HEK293 (cell line): Measurements from ENCODE around the gene IL17RC.

Experiments
- CTCF ChIA-PET: fragments of 350-600 bp; formaldehyde crosslinking; extraction: SDS; loops from one replicate; lab custom pipeline; 2021; ENCODE audit warnings: antibody characterized with exemption; lab: Yijun Ruan, JAX
- POLR2A ChIA-PET: fragments of 300-600 bp; formaldehyde crosslinking; extraction: SDS; loops from one replicate; lab custom pipeline; 2020; ENCODE audit warnings: antibody characterized with exemption, inconsistent platforms; lab: Yijun Ruan, JAX
- H3K27ac ChIP-seq: fragments of 200-500 bp; sonication (Bioruptor generic); 2 replicates; pipeline ENCODE4 v1.5.1; 2014; ENCODE audit warnings: low read depth, low read length, control low read depth, inconsistent platforms; ENCODE audit errors: extremely low read depth
- H3K36me3 ChIP-seq, 2 experiments: fragments of 200-500 bp in 1 of 2; sonication (Bioruptor generic) in 1 of 2; 1 replicate in 1 of 2; 2 replicates in 1 of 2; pipeline ENCODE4 v1.5.1; 2014 to 2017; ENCODE audit warnings: inconsistent platforms in 2 of 2, low read length in 2 of 2; ENCODE audit not compliant: control insufficient read depth in 2 of 2, insufficient read depth in 1 of 2
- H3K4me1 ChIP-seq: fragments of 200-500 bp; sonication (Bioruptor generic); 2 replicates; pipeline ENCODE4 v1.5.1; 2014; ENCODE audit warnings: mild to moderate bottlenecking, low read length, inconsistent platforms; ENCODE audit not compliant: control insufficient read depth, insufficient read depth
- H3K4me3 ChIP-seq: 2 replicates; pipeline ENCODE4 v1.5.1; 2011; ENCODE audit warnings: low read depth, mild to moderate bottlenecking, control low read depth, low read length, moderate library complexity
- H3K9me3 ChIP-seq: fragments of 200-500 bp; sonication (Bioruptor generic); 2 replicates; pipeline ENCODE4 v1.5.1; 2014; ENCODE audit warnings: low read depth, low read length, inconsistent platforms; ENCODE audit not compliant: control insufficient read depth, insufficient read depth
- ATF2 ChIP-seq: fragments of 450-650 bp; formaldehyde crosslinking; IDR thresholded peaks from 2 replicates; pipeline ENCODE4 v1.5.1; 2016; ENCODE audit warnings: missing biosample characterization, missing genetic modification characterization, low read depth
- BCL11A ChIP-seq: fragments of 450-650 bp; formaldehyde crosslinking; IDR thresholded peaks from 2 replicates; pipeline ENCODE4 v1.5.1; 2016; ENCODE audit warnings: low read depth, missing biosample characterization, missing genetic modification characterization
- CTCF ChIP-seq: fragments of 450-650 bp; formaldehyde crosslinking; IDR thresholded peaks from 2 replicates; pipeline ENCODE4 v1.5.1; 2016; ENCODE audit warnings: missing biosample characterization, missing genetic modification characterization
- IKZF3 ChIP-seq: fragments of 450-650 bp; IDR thresholded peaks from 2 replicates; pipeline ENCODE4 v1.5.0; 2018; ENCODE audit warnings: missing biosample characterization, mild to moderate bottlenecking, missing genetic modification characterization, moderate library complexity
- KLF9 ChIP-seq: fragments of 450-650 bp; formaldehyde crosslinking; IDR thresholded peaks from 2 replicates; pipeline ENCODE4 v1.5.1; 2016; ENCODE audit warnings: missing biosample characterization, missing genetic modification characterization, low read depth
- SCRT2 ChIP-seq: fragments of 450-650 bp; formaldehyde crosslinking; IDR thresholded peaks from 2 replicates; pipeline ENCODE4 v1.5.1; 2016; ENCODE audit warnings: missing biosample characterization, missing genetic modification characterization
- SETDB1 ChIP-seq: IDR thresholded peaks from one replicate; pipeline ENCODE4 v1.6.1; 2017; ENCODE audit warnings: mild to moderate bottlenecking, low read length, moderate library complexity, mixed read lengths; ENCODE audit not compliant: insufficient read length
- TRIM28 ChIP-seq: IDR thresholded peaks from 2 replicates; pipeline ENCODE4 v1.6.1; 2011; ENCODE audit warnings: low read length, control low read depth, borderline replicate concordance
- YY1 ChIP-seq: fragments of 450-650 bp; formaldehyde crosslinking; IDR thresholded peaks from 2 replicates; pipeline ENCODE4 v1.5.1; 2018; ENCODE audit warnings: missing biosample characterization, missing genetic modification characterization
- ZBTB17 ChIP-seq: fragments of 450-650 bp; formaldehyde crosslinking; IDR thresholded peaks from 2 replicates; pipeline ENCODE4 v1.5.1; 2016; ENCODE audit warnings: missing biosample characterization, missing genetic modification characterization
- ZBTB6 ChIP-seq: fragments of 450-650 bp; formaldehyde crosslinking; IDR thresholded peaks from 2 replicates; pipeline ENCODE4 v1.5.1; 2017; ENCODE audit warnings: missing biosample characterization, missing genetic modification characterization
- ZNF121 ChIP-seq: fragments of 450-650 bp; formaldehyde crosslinking; IDR thresholded peaks from 2 replicates; pipeline ENCODE4 v1.5.1; 2016; ENCODE audit warnings: missing biosample characterization, missing genetic modification characterization
- ZNF146 ChIP-seq: fragments of 450-650 bp; formaldehyde crosslinking; IDR thresholded peaks from 2 replicates; pipeline ENCODE4 v1.5.1; 2016; ENCODE audit warnings: missing biosample characterization, missing genetic modification characterization
- ZNF175 ChIP-seq: fragments of 450-650 bp; formaldehyde crosslinking; IDR thresholded peaks from 2 replicates; pipeline ENCODE4 v1.5.1; 2016; ENCODE audit warnings: missing biosample characterization, missing genetic modification characterization
- ZNF19 ChIP-seq: fragments of 450-650 bp; formaldehyde crosslinking; IDR thresholded peaks from 2 replicates; pipeline ENCODE4; 2016; ENCODE audit warnings: missing biosample characterization, missing genetic modification characterization, low read depth
- ZNF221 ChIP-seq: fragments of 450-650 bp; formaldehyde crosslinking; IDR thresholded peaks from 2 replicates; pipeline ENCODE4 v1.5.1; 2017; ENCODE audit warnings: missing biosample characterization, missing genetic modification characterization, borderline replicate concordance
- ZNF248 ChIP-seq: fragments of 450-650 bp; formaldehyde crosslinking; IDR thresholded peaks from 2 replicates; pipeline ENCODE4 v1.5.1; 2017; ENCODE audit warnings: missing biosample characterization, missing genetic modification characterization
- ZNF324 ChIP-seq: fragments of 450-650 bp; formaldehyde crosslinking; IDR thresholded peaks from 2 replicates; pipeline ENCODE4 v1.5.1; 2016; ENCODE audit warnings: missing biosample characterization, missing genetic modification characterization
- ZNF341 ChIP-seq: fragments of 450-650 bp; formaldehyde crosslinking; IDR thresholded peaks from 2 replicates; pipeline ENCODE4; 2016; ENCODE audit warnings: low read depth, missing biosample characterization, missing genetic modification characterization
- ZNF354C ChIP-seq: fragments of 450-650 bp; formaldehyde crosslinking; IDR thresholded peaks from 2 replicates; pipeline ENCODE4 v1.5.1; 2016; ENCODE audit warnings: missing biosample characterization, missing genetic modification characterization, low read depth, borderline replicate concordance
- ZNF404 ChIP-seq: fragments of 450-650 bp; formaldehyde crosslinking; IDR thresholded peaks from 2 replicates; pipeline ENCODE4 v1.5.1; 2017; ENCODE audit warnings: missing biosample characterization, missing genetic modification characterization
- ZNF426 ChIP-seq: fragments of 450-650 bp; formaldehyde crosslinking; IDR thresholded peaks from 2 replicates; pipeline ENCODE4 v1.5.1; 2017; ENCODE audit warnings: missing biosample characterization, missing genetic modification characterization, mild to moderate bottlenecking, inconsistent platforms, moderate library complexity
- ZNF501 ChIP-seq: fragments of 450-650 bp; formaldehyde crosslinking; IDR thresholded peaks from 2 replicates; pipeline ENCODE4 v1.5.1; 2016; ENCODE audit warnings: missing biosample characterization, missing genetic modification characterization
- ZNF514 ChIP-seq: fragments of 450-650 bp; formaldehyde crosslinking; IDR thresholded peaks from 2 replicates; pipeline ENCODE4 v1.5.1; 2016; ENCODE audit warnings: missing biosample characterization, missing genetic modification characterization
- ZNF548 ChIP-seq: fragments of 450-650 bp; formaldehyde crosslinking; IDR thresholded peaks from 2 replicates; pipeline ENCODE4 v1.5.1; 2016; ENCODE audit warnings: missing biosample characterization, missing genetic modification characterization
- ZNF624 ChIP-seq: fragments of 450-650 bp; formaldehyde crosslinking; IDR thresholded peaks from 2 replicates; pipeline ENCODE4 v1.5.1; 2017; ENCODE audit warnings: missing biosample characterization, missing genetic modification characterization
- ZNF629 ChIP-seq: fragments of 450-650 bp; formaldehyde crosslinking; IDR thresholded peaks from 2 replicates; pipeline ENCODE4 v1.5.1; 2017; ENCODE audit warnings: missing biosample characterization, missing genetic modification characterization
- ZNF639 ChIP-seq: fragments of 450-650 bp; formaldehyde crosslinking; IDR thresholded peaks from 2 replicates; pipeline ENCODE4 v1.5.1; 2016; ENCODE audit warnings: missing biosample characterization, missing genetic modification characterization
- ZNF701 ChIP-seq: fragments of 450-650 bp; formaldehyde crosslinking; IDR thresholded peaks from 2 replicates; pipeline ENCODE4 v1.5.1; 2016; ENCODE audit warnings: missing biosample characterization, missing genetic modification characterization
- ZNF792 ChIP-seq: fragments of 450-650 bp; formaldehyde crosslinking; IDR thresholded peaks from 2 replicates; pipeline ENCODE4 v1.5.1; 2016; ENCODE audit warnings: missing biosample characterization, missing genetic modification characterization
- TF ChIP-seq, protein P1 (sequence below): fragments of 450-650 bp; formaldehyde crosslinking; IDR thresholded peaks from 2 replicates; pipeline ENCODE4 v1.5.1; 2017; ENCODE audit warnings: missing biosample characterization, missing genetic modification characterization

The IL17RC gene

GRCh38 chr3:9932843-9933560 lies 16.1 kb downstream of the IL17RC start:
- peak overlapping the region; percentile 31 for H3K4me3 ChIP-seq
- peaks cover 6 to 45% of the 10 kb centered on the region in 2 experiments for H3K36me3 ChIP-seq
- CTCF ChIA-PET = interaction anchor here (0.6 to 2.3 kb wide), 17 partner anchors 9 to 1478 kb away, joined by 3 to 19 read pairs (median 4); partner anchors contain the start of genes IL17RC and JAGN1
- H3K27ac ChIP-seq = peak overlapping the region; percentile 95
- POLR2A ChIA-PET = interaction anchor here (0.6 to 3.9 kb wide), 33 partner anchors 8 to 340 kb away, joined by 3 to 33 read pairs (median 4); partner anchors contain the start of genes ARPC4, CAMK1, CIDEC and EMC3
- no peaks in the 10 kb centered on the region for H3K9me3 ChIP-seq
- H3K4me1 ChIP-seq = 0 out of 2 replicates have a peak, but pooled peaks cover 2% of the 10 kb centered on the region
- peak; percentile 46 for TF ChIP-seq KLF9 (tag by site-specific recombination)
- no peak for TF ChIP-seq ZNF175
- TF ChIP-seq ZNF341 = peak; percentile 69
- TF ChIP-seq ZNF501 (tag by site-specific recombination) = peak; percentile 94
- TF ChIP-seq ZNF548 (tag by site-specific recombination) = peak; percentile 78
- no peak for TF ChIP-seq ZNF426
- peak; percentile 86 for TF ChIP-seq ZNF121
- peak; percentile 95 for TF ChIP-seq ZBTB17 (tag by site-specific recombination)
- TF ChIP-seq ZNF639 (tag by site-specific recombination) = no peak
- no peak for TF ChIP-seq IKZF3 (tag by site-specific recombination)
- no peak for TF ChIP-seq ZNF248 (tag by site-specific recombination)
- peak; percentile 47; the same call in 1 of the 2 replicates for TF ChIP-seq YY1 (tag by site-specific recombination)
- TF ChIP-seq ZNF146 (tag by site-specific recombination) = peak; percentile 26; the same call in 1 of the 2 replicates
- TF ChIP-seq ZNF792 = no peak
- TF ChIP-seq SCRT2 = peak; percentile 99
- TF ChIP-seq ZBTB6 (tag by site-specific recombination) = 0 out of 2 replicates have a peak, but pooled peaks have one; percentile 21
- peak; percentile 65 for TF ChIP-seq ZNF324 (tag by site-specific recombination)
- TF ChIP-seq ZNF221 (tag by site-specific recombination) = no peak
- TF ChIP-seq ATF2 (tag by site-specific recombination) = no peak
- TF ChIP-seq BCL11A (tag by site-specific recombination) = peak; percentile 29; the same call in 1 of the 2 replicates
- peak; percentile 97 for TF ChIP-seq CTCF (tag by site-specific recombination)
- TF ChIP-seq TRIM28 = no peak
- TF ChIP-seq ZNF629 (tag by site-specific recombination) = no peak
- no peak for TF ChIP-seq ZNF354C (tag by site-specific recombination)
- no peak for TF ChIP-seq ZNF19 (tag by site-specific recombination)
- TF ChIP-seq SETDB1 = no peak
- TF ChIP-seq ZNF701 = no peak
- no peak for TF ChIP-seq ZNF404 (tag by site-specific recombination)
- no peak for TF ChIP-seq ZNF514 (tag by site-specific recombination)
- TF ChIP-seq ZNF624 (tag by site-specific recombination) = no peak
- TF ChIP-seq, protein P1, sequence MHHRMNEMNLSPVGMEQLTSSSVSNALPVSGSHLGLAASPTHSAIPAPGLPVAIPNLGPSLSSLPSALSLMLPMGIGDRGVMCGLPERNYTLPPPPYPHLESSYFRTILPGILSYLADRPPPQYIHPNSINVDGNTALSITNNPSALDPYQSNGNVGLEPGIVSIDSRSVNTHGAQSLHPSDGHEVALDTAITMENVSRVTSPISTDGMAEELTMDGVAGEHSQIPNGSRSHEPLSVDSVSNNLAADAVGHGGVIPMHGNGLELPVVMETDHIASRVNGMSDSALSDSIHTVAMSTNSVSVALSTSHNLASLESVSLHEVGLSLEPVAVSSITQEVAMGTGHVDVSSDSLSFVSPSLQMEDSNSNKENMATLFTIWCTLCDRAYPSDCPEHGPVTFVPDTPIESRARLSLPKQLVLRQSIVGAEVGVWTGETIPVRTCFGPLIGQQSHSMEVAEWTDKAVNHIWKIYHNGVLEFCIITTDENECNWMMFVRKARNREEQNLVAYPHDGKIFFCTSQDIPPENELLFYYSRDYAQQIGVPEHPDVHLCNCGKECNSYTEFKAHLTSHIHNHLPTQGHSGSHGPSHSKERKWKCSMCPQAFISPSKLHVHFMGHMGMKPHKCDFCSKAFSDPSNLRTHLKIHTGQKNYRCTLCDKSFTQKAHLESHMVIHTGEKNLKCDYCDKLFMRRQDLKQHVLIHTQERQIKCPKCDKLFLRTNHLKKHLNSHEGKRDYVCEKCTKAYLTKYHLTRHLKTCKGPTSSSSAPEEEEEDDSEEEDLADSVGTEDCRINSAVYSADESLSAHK = peak; percentile 5; the same call in 1 of the 2 replicates
